Natural killer cell (primary cell): ENCODE data around the gene TGM4. TPM values are rescaled to one million over a fixed set of nuclear protein-coding genes. Genes with fewer than 3 reads are reported as not detected.

Experiments
- ATAC-seq, 3 donors: fragments of 150-1000 bp in 2 of 3; fragments of 200-7000 bp in 1 of 3; cut with Tn5 transposase; 1 replicate in 1 of 3; 2 replicates in 2 of 3; pipeline ENCODE4 v1.10.0; 2021; ENCODE audit warnings: mild to moderate bottlenecking in 2 of 3, moderate library complexity in 2 of 3
- DNase-seq, 2 donors: peaks; one replicate each; pipeline versions ENCODE4 v3.0.0 to v3.0.0-alpha.2; 2013 to 2021; ENCODE audit warnings: mixed read lengths in 1 of 2
- H3K27ac ChIP-seq: one replicate; pipeline ENCODE4 v1.5.1; 2013; ENCODE audit warnings: mild to moderate bottlenecking, low read length
- H3K27me3 ChIP-seq: one replicate; pipeline ENCODE4 v1.6.1; 2013; ENCODE audit warnings: low read length; ENCODE audit not compliant: control insufficient read depth, insufficient read depth
- H3K36me3 ChIP-seq: one replicate; pipeline ENCODE4 v1.6.1; 2013; ENCODE audit warnings: low read length; ENCODE audit not compliant: control insufficient read depth, insufficient read depth
- H3K4me1 ChIP-seq: one replicate; pipeline ENCODE4 v1.6.1; 2013; ENCODE audit warnings: low read length; ENCODE audit not compliant: control insufficient read depth, insufficient read depth
- H3K4me3 ChIP-seq: one replicate; pipeline ENCODE4 v1.5.1; 2013; ENCODE audit warnings: low read length
- H3K9me3 ChIP-seq: one replicate; pipeline ENCODE4 v1.6.1; 2013; ENCODE audit warnings: low read length; ENCODE audit not compliant: control insufficient read depth, insufficient read depth
- H3K27ac Mint-ChIP-seq, 2 donors: one replicate each; pipeline ENCODE4 v1.8.0; 2022; ENCODE audit warnings: mild to moderate bottlenecking in 2 of 2, mixed read lengths in 2 of 2, moderate library complexity in 1 of 2
- H3K27me3 Mint-ChIP-seq, 2 donors: one replicate each; pipeline ENCODE4 v1.8.0; 2022; ENCODE audit warnings: low read depth in 2 of 2, mixed read lengths in 2 of 2
- H3K36me3 Mint-ChIP-seq: one replicate; pipeline ENCODE4 v1.8.0; 2022; ENCODE audit warnings: mixed read lengths
- H3K4me1 Mint-ChIP-seq, 2 donors: one replicate each; pipeline ENCODE4 v1.8.0; 2022; ENCODE audit warnings: mixed read lengths in 2 of 2
- H3K4me3 Mint-ChIP-seq: one replicate; pipeline ENCODE4 v1.8.0; 2022; ENCODE audit warnings: mild to moderate bottlenecking, moderate library complexity, mixed read lengths
- H3K9me3 Mint-ChIP-seq, 2 donors: one replicate each; pipeline ENCODE4 v1.8.0; 2022; ENCODE audit warnings: mixed read lengths in 2 of 2
- CTCF ChIP-seq: fragments of 200-600 bp; IDR thresholded peaks from one replicate; pipeline ENCODE4 v1.8.0; 2022; ENCODE audit warnings: antibody characterized with exemption
- WGBS: methylation state at CpG from one replicate; pipeline ENCODE4 v1.1.7; 2013; ENCODE audit warnings: missing lambda C conversion rate; ENCODE audit not compliant: insufficient coverage; 5-methylcytosine and 5-hydroxymethylcytosine counted together
- intact Hi-C: fragments of 100-400 bp; cut with micrococcal nuclease; formaldehyde crosslinking; loops from one replicate; pipeline ENCODE4 v1.14.2; 2022
- total RNA-seq, 4 donors: library from RNA; stranded (reverse); fragments of 120-200 nt in 1 of 4; gene quantifications; one replicate each; pipeline versions ENCODE4 v1.2.3 to v1.2.4, GENCODE V29; 2013 to 2022

The TGM4 gene
- total RNA-seq, 3 donors from 2014 or later (not counting 1 experiment from before 2014, with no cell fraction given) = not detected

- no peaks in the 10 kb centered on the region for H3K27me3 ChIP-seq
- no peak for DNase-seq
- H3K27ac ChIP-seq = no peak overlapping the region
- intact Hi-C loops = no loop called here
- no peaks in the 10 kb centered on the region for H3K9me3 Mint-ChIP-seq
- H3K4me3 ChIP-seq = no peak overlapping the region
- no peak overlapping the region for H3K4me3 Mint-ChIP-seq
- no peak overlapping the region for H3K27ac Mint-ChIP-seq
- H3K9me3 ChIP-seq = no peaks in the 10 kb centered on the region
- WGBS = 26% methylated on average over 2 of the region's 2 CpGs
- ATAC-seq = no peak
- H3K36me3 ChIP-seq = no peaks in the 10 kb centered on the region
- H3K4me1 ChIP-seq = peaks cover 3% of the 10 kb centered on the region
- no peaks in the 10 kb centered on the region for H3K36me3 Mint-ChIP-seq
- H3K27me3 Mint-ChIP-seq = peaks cover 0 to 33% of the 10 kb centered on the region in 2 donors
- TF ChIP-seq CTCF = no peak
- no peaks in the 10 kb centered on the region for H3K4me1 Mint-ChIP-seq
Observed at GRCh38 chr3:44903314-44903713, 28.9 kb downstream of the TGM4 start.

- no peaks in the 10 kb centered on the region for H3K9me3 ChIP-seq
- H3K4me3 ChIP-seq = no peak overlapping the region
- WGBS = 97% methylated on average over 15 of the region's 15 CpGs
- Mint-ChIP-seq H3K27ac (no peak overlapping the region), H3K36me3 (no peaks in the 10 kb centered on the region), H3K9me3 (no peaks in the 10 kb centered on the region), H3K4me1 (no peaks in the 10 kb centered on the region), H3K4me3 (no peak overlapping the region), H3K27me3 (peaks cover 0 to 38% of the 10 kb centered on the region in 2 donors)
- no peak for TF ChIP-seq CTCF
- H3K4me1 ChIP-seq = peaks cover 3% of the 10 kb centered on the region
- no peaks in the 10 kb centered on the region for H3K36me3 ChIP-seq
- ATAC-seq (no peak), DNase-seq (no peak)
- H3K27me3 ChIP-seq = no peaks in the 10 kb centered on the region
- intact Hi-C loops = no loop called here
- no peak overlapping the region for H3K27ac ChIP-seq
Observed at GRCh38 chr3:44903751-44904150, 29.3 kb downstream of the TGM4 start.

- 99% methylated on average over 3 of the region's 3 CpGs for WGBS
- DNase-seq (no peak), ATAC-seq (no peak)
- no peak overlapping the region for H3K27ac ChIP-seq
- H3K36me3 Mint-ChIP-seq = no peaks in the 10 kb centered on the region
- H3K4me1 ChIP-seq = peaks cover 1% of the 10 kb centered on the region
- peaks cover 0 to 41% of the 10 kb centered on the region in 2 donors for H3K27me3 Mint-ChIP-seq
- H3K9me3 Mint-ChIP-seq = no peaks in the 10 kb centered on the region
- no peak overlapping the region for H3K4me3 Mint-ChIP-seq
- no peak for TF ChIP-seq CTCF
- no peaks in the 10 kb centered on the region for H3K9me3 ChIP-seq
- intact Hi-C loops = no loop called here
- no peak overlapping the region for H3K4me3 ChIP-seq
- H3K36me3 ChIP-seq = no peaks in the 10 kb centered on the region
- no peak overlapping the region for H3K27ac Mint-ChIP-seq
- H3K27me3 ChIP-seq = peaks cover 3% of the 10 kb centered on the region
- no peaks in the 10 kb centered on the region for H3K4me1 Mint-ChIP-seq
Observed at GRCh38 chr3:44905446-44906157, 31.2 kb downstream of the TGM4 start.

GRCh38 chr3:44906997-44907396, 32.6 kb downstream of the TGM4 start:
- no peak overlapping the region for H3K4me3 Mint-ChIP-seq
- intact Hi-C loops = no loop called here
- H3K27ac ChIP-seq = no peak overlapping the region
- ATAC-seq (no peak), DNase-seq (no peak)
- H3K36me3 ChIP-seq = no peaks in the 10 kb centered on the region
- no peaks in the 10 kb centered on the region for H3K4me1 ChIP-seq
- H3K9me3 ChIP-seq = no peaks in the 10 kb centered on the region
- no peaks in the 10 kb centered on the region for H3K9me3 Mint-ChIP-seq
- 87% methylated on average over 4 of the region's 4 CpGs for WGBS
- TF ChIP-seq CTCF = no peak
- H3K36me3 Mint-ChIP-seq = no peaks in the 10 kb centered on the region
- no peak overlapping the region for H3K27ac Mint-ChIP-seq
- peaks cover 3% of the 10 kb centered on the region for H3K27me3 ChIP-seq
- H3K27me3 Mint-ChIP-seq = peaks cover 0 to 37% of the 10 kb centered on the region in 2 donors
- H3K4me3 ChIP-seq = no peak overlapping the region
- no peaks in the 10 kb centered on the region for H3K4me1 Mint-ChIP-seq
